Kidney epithelial cell (primary cell): ENCODE measurements around the gene KIAA2012. TPM values are rescaled to one million over a fixed set of nuclear protein-coding genes. Genes with fewer than 3 reads are reported as not detected.

Source experiments
- DNase-seq: peaks from one replicate; pipeline ENCODE4 v3.0.0-alpha.2; 2010; ENCODE audit warnings: low read depth
- H3K27me3 ChIP-seq: 2 replicates; pipeline ENCODE4 v1.6.0; 2011; ENCODE audit warnings: low read length; ENCODE audit not compliant: control insufficient read depth, insufficient read depth
- H3K36me3 ChIP-seq: 2 replicates; pipeline ENCODE4 v1.5.1; 2011; ENCODE audit warnings: low read length; ENCODE audit not compliant: control insufficient read depth, insufficient read depth
- H3K4me3 ChIP-seq: 2 replicates; pipeline ENCODE4 v1.5.1; 2011; ENCODE audit warnings: low read depth, mild to moderate bottlenecking, control low read depth, low read length
- CTCF ChIP-seq: IDR thresholded peaks from 2 replicates; pipeline ENCODE4 v1.5.1; 2011; ENCODE audit warnings: mild to moderate bottlenecking, moderate library complexity, low read length, control low read depth, inconsistent platforms; ENCODE audit not compliant: insufficient read depth, poor library complexity, severe bottlenecking
- total RNA-seq: library from RNA; depleted of rRNA; stranded (reverse); fragments of >200 nt; gene quantifications from 2 replicates; pipeline ENCODE4 v1.2.3, GENCODE V29; 2015

KIAA2012 gene
- total RNA-seq, 1 donor from 2014 or later: not detected

- no peak overlapping the region for H3K4me3 ChIP-seq
- no peak for DNase-seq
- H3K36me3 ChIP-seq: no peaks in the 10 kb centered on the region
- no peaks in the 10 kb centered on the region for H3K27me3 ChIP-seq
- no peak for TF ChIP-seq CTCF
Observed at GRCh38 chr2:202040079-202040844, 32.8 kb upstream of the KIAA2012 start.

GRCh38 chr2:202042444-202042843 is 30.6 kb upstream of the KIAA2012 start:
- Histone ChIP-seq H3K27me3 (no peaks in the 10 kb centered on the region), H3K4me3 (no peak overlapping the region), H3K36me3 (no peaks in the 10 kb centered on the region)
- DNase-seq: no peak
- TF ChIP-seq CTCF: no peak

- H3K36me3 ChIP-seq: no peaks in the 10 kb centered on the region
- no peak for DNase-seq
- H3K27me3 ChIP-seq: no peaks in the 10 kb centered on the region
- no peak overlapping the region for H3K4me3 ChIP-seq
- no peak for TF ChIP-seq CTCF
Observed at GRCh38 chr2:202043475-202043874, 29.6 kb upstream of the KIAA2012 start.

GRCh38 chr2:202044777-202045176 is 28.3 kb upstream of the KIAA2012 start:
- Histone ChIP-seq H3K27me3 (no peaks in the 10 kb centered on the region), H3K36me3 (no peaks in the 10 kb centered on the region), H3K4me3 (no peak overlapping the region)
- no peak for DNase-seq
- no peak for TF ChIP-seq CTCF

GRCh38 chr2:202046572-202046971 is 26.5 kb upstream of the KIAA2012 start:
- Histone ChIP-seq H3K36me3 (no peaks in the 10 kb centered on the region), H3K4me3 (no peak overlapping the region), H3K27me3 (no peaks in the 10 kb centered on the region)
- DNase-seq: no peak
- TF ChIP-seq CTCF: no peak

- no peak for TF ChIP-seq CTCF
- H3K4me3 ChIP-seq: no peak overlapping the region
- H3K27me3 ChIP-seq: no peaks in the 10 kb centered on the region
- H3K36me3 ChIP-seq: no peaks in the 10 kb centered on the region
- DNase-seq: no peak
Observed at GRCh38 chr2:202049092-202049728, 23.8 kb upstream of the KIAA2012 start.
